Measurements from ENCODE around the gene TUBB4A. TPM values are rescaled to one million over a fixed set of nuclear protein-coding genes. Genes with fewer than 3 reads are reported as not detected.

The TUBB4A gene
- total and polyA plus RNA-seq, 2 donors (not counting 1 experiment from before 2014, with no cell fraction given): not detected

DNA sequence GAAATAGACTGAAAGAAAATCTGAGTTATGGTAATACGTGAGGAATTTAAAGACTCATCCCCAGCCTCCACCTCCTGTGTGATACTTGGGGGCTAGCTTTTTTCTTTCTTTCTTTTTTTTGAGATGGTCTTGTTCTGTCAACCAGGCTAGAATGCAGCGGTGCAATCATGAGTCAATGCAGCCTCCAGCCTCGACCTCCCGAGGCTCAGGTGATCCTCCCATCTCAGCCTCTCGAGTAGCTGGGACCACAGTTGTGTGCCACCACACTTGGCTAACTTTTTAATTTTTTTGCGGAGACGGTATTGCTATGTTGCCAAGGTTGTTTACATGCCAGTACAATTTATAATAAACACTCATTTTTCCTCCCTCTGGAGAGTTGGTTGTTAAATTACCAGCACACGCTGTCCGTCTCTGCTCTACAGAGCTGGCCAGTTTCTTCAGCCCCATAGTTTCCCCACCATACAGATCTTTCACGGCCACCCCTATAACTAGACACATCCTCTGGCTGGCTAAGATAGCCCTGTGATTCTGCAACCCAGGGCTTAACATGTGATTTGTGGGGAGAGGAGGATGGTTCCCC lies 33.5 kb upstream of the TUBB4A start:
- DNase-seq (ENCODE audit: low read depth in 2 of 2): no peak
- H4K20me1 ChIP-seq (ENCODE audit: control insufficient read depth, extremely low read depth, insufficient read depth, low read length): no peaks in the 10 kb centered on the region
- no peak overlapping the region for H3K4me3 ChIP-seq (replicated peaks in 1 of 4; ENCODE audit: control extremely low read depth in 1 of 4, insufficient read depth in 1 of 4, low read depth in 3 of 4, low read length in 4 of 4)
- H3K79me2 ChIP-seq (ENCODE audit: control insufficient read depth, insufficient read depth, low read length): no peaks in the 10 kb centered on the region
- no peak overlapping the region for H3K27ac ChIP-seq (ENCODE audit: insufficient read depth, low read length)
- H3K27me3 ChIP-seq (ENCODE audit: control insufficient read depth, insufficient read depth, low read length): peaks cover 8% of the 10 kb centered on the region
- H3K9ac ChIP-seq (ENCODE audit: insufficient read depth, low read length): no peak overlapping the region
- no peak overlapping the region for H2AFZ ChIP-seq (ENCODE audit: low read length)
- no peaks in the 10 kb centered on the region for H3K36me3 ChIP-seq (ENCODE audit: control insufficient read depth, insufficient read depth, low read length)
- H3K9me3 ChIP-seq (ENCODE audit: control insufficient read depth, insufficient read depth, low read depth, low read length): no peaks in the 10 kb centered on the region
- no peak for TF ChIP-seq EZH2 (IDR thresholded peaks at IDR 0.05; ENCODE audit: low read length, missing control alignments)
- peaks cover 5% of the 10 kb centered on the region for H3K4me1 ChIP-seq (ENCODE audit: control insufficient read depth, extremely low read depth, insufficient read depth, low read length)
- H3K4me2 ChIP-seq (ENCODE audit: extremely low read depth, insufficient read depth, low read length): no peak overlapping the region

- no peak for DNase-seq (ENCODE audit: low read depth in 2 of 2)
- TF ChIP-seq CTCF (conservative IDR thresholded peaks at IDR 0.05 in 1 of 2, IDR thresholded peaks at IDR 0.05 in 1 of 2; ENCODE audit: low read depth in 1 of 2, low read length in 2 of 2) (no peak), EZH2 (IDR thresholded peaks at IDR 0.05; ENCODE audit: low read length, missing control alignments) (no peak)
- Histone ChIP-seq H3K9me3 (ENCODE audit: control insufficient read depth, insufficient read depth, low read depth, low read length) (no peaks in the 10 kb centered on the region), H3K79me2 (ENCODE audit: control insufficient read depth, insufficient read depth, low read length) (no peaks in the 10 kb centered on the region), H3K4me3 (replicated peaks in 1 of 4; ENCODE audit: control extremely low read depth in 1 of 4, insufficient read depth in 1 of 4, low read depth in 3 of 4, low read length in 4 of 4) (no peak overlapping the region), H3K27ac (ENCODE audit: insufficient read depth, low read length) (no peak overlapping the region), H3K36me3 (ENCODE audit: control insufficient read depth, insufficient read depth, low read length) (no peaks in the 10 kb centered on the region), H2AFZ (ENCODE audit: low read length) (no peak overlapping the region), H4K20me1 (ENCODE audit: control insufficient read depth, extremely low read depth, insufficient read depth, low read length) (no peaks in the 10 kb centered on the region), H3K4me2 (ENCODE audit: extremely low read depth, insufficient read depth, low read length) (no peak overlapping the region), H3K9ac (ENCODE audit: insufficient read depth, low read length) (no peak overlapping the region), H3K4me1 (ENCODE audit: control insufficient read depth, extremely low read depth, insufficient read depth, low read length) (peaks cover 5% of the 10 kb centered on the region), H3K27me3 (ENCODE audit: control insufficient read depth, insufficient read depth, low read length) (peaks cover 8% of the 10 kb centered on the region)
Observed at GRCh38 chr19:6534451-6535093, 32.5 kb upstream of the TUBB4A start.

DNA sequence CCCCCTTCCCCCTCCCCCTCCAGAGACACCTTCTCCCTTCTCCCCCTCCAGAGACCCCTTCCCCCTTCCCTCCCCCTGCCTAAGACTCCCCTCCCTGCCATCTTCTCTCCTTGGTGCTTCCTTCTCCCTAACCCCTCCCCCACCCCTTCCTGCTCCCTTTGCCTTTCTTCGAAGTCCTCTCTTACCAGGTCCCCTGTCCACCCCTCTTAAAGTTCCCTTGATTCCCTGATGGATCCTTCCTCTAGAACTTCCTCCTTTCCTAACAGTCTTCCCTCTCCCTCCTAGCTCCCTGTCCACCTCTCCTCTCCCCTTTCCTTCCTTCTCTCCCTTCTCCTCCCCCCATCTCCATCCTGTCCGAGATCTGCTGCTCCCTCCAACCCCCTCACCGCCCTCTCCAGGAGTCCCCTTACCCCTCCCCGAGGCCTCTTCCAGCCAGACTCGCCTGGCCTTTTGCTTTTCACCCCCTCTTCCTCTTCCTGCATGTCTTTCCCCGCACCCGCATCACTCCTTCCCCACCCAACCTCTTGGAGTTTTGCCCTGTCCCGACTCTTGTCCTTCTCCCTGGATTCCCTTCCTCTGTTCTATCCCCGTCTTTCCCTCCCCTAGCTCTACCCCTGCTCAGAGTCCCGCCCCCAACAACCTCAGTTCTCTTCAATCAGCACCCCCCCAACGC lies 31.8 kb upstream of the TUBB4A start:
- Histone ChIP-seq H3K4me3 (replicated peaks in 1 of 4; ENCODE audit: control extremely low read depth in 1 of 4, insufficient read depth in 1 of 4, low read depth in 3 of 4, low read length in 4 of 4) (no peak overlapping the region), H3K9me3 (ENCODE audit: control insufficient read depth, insufficient read depth, low read depth, low read length) (no peaks in the 10 kb centered on the region), H3K27me3 (ENCODE audit: control insufficient read depth, insufficient read depth, low read length) (peaks cover 8% of the 10 kb centered on the region), H3K79me2 (ENCODE audit: control insufficient read depth, insufficient read depth, low read length) (no peaks in the 10 kb centered on the region), H3K4me2 (ENCODE audit: extremely low read depth, insufficient read depth, low read length) (no peak overlapping the region), H2AFZ (ENCODE audit: low read length) (no peak overlapping the region), H3K9ac (ENCODE audit: insufficient read depth, low read length) (no peak overlapping the region), H3K36me3 (ENCODE audit: control insufficient read depth, insufficient read depth, low read length) (no peaks in the 10 kb centered on the region), H3K27ac (ENCODE audit: insufficient read depth, low read length) (no peak overlapping the region), H4K20me1 (ENCODE audit: control insufficient read depth, extremely low read depth, insufficient read depth, low read length) (no peaks in the 10 kb centered on the region), H3K4me1 (ENCODE audit: control insufficient read depth, extremely low read depth, insufficient read depth, low read length) (peaks cover 5% of the 10 kb centered on the region)
- TF ChIP-seq EZH2 (IDR thresholded peaks at IDR 0.05; ENCODE audit: low read length, missing control alignments) (no peak), CTCF (conservative IDR thresholded peaks at IDR 0.05 in 1 of 2, IDR thresholded peaks at IDR 0.05 in 1 of 2; ENCODE audit: low read depth in 1 of 2, low read length in 2 of 2) (no peak)
- no peak for DNase-seq (ENCODE audit: low read depth in 2 of 2)

Measured in fibroblast of lung (primary cell).